Activated CD8-positive, alpha-beta memory T cell treated with anti-CD3 and anti-CD28 coated beads, Interleukin-2, amount 50 U/mL, for 1 hour (primary cell): ENCODE results near the gene GOLGA5.
"Not testable (repeated sequence)": the region's sequence is repeated elsewhere in the genome, so short reads cannot be mapped to it uniquely, and the experiment has no call there.

Experiments
- DNase-seq: peaks from one replicate; pipeline ENCODE4 v3.0.0-alpha.2; 2020; ENCODE audit errors: extremely low read depth

The GOLGA5 gene

DNA sequence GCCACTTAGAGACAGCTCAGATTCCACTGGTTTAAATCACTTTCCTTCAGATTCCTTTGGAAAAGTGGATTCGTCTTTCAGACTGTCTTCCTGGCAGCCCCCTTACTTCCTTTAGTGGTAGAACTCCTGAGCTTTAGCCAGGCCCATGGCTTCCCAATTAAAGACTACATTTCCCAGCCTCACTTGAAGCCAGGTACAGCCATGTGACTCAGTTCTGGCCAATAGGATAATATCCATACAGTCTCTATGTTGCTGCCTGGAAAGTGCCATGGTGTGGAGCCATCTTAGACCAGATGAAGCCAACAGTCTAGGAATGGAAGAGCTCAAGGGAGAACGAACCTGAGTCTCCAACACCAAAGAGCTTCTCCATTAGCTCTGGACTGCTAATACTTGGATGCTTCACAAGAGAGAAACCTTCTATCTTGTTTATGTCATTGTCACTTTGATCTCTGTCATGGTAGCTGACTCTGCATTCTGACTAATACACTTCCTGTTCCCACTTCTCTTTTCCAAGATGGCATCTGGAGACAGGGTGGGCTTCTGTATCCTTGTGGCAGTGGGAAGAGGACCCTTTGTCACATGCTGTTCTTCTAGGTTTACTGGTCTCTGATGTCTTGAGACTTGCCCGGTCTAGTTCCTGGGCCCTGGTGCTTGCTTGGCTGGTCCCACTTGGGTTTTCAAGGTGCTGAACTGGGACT, 15.1 kb upstream of the GOLGA5 start:
- not testable (repeated sequence) for DNase-seq

GRCh38 chr14:92780444-92781232, 13.5 kb upstream of the GOLGA5 start:
- DNase-seq: no peak

- no peak for DNase-seq
Observed at GRCh38 chr14:92781350-92781749, 12.8 kb upstream of the GOLGA5 start.

- no peak for DNase-seq
Observed at GRCh38 chr14:92783813-92784431, 10.2 kb upstream of the GOLGA5 start.

GRCh38 chr14:92785667-92786426, 8.3 kb upstream of the GOLGA5 start:
- DNase-seq: no peak

GRCh38 chr14:92786427-92786756, 7.7 kb upstream of the GOLGA5 start:
- no peak for DNase-seq

DNA sequence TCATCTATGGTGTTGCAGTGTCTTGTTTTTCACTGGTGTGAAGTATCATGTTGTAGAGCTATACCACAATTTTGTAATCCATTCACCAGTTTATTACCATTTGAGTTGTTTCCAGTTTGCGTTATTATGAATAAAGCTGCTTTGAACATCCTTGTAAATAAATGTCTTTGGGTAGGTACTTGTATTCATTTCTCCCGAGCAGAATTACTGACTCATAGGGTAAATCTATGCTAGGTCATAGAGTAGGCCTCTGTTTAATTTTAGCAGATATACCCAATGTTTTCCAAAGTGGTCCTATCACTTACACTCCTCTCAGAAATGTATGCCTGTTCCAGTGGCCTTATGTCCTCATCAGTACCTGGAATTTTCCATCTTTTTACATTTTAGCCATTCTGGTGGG, 6.6 kb upstream of the GOLGA5 start:
- no peak for DNase-seq

DNA sequence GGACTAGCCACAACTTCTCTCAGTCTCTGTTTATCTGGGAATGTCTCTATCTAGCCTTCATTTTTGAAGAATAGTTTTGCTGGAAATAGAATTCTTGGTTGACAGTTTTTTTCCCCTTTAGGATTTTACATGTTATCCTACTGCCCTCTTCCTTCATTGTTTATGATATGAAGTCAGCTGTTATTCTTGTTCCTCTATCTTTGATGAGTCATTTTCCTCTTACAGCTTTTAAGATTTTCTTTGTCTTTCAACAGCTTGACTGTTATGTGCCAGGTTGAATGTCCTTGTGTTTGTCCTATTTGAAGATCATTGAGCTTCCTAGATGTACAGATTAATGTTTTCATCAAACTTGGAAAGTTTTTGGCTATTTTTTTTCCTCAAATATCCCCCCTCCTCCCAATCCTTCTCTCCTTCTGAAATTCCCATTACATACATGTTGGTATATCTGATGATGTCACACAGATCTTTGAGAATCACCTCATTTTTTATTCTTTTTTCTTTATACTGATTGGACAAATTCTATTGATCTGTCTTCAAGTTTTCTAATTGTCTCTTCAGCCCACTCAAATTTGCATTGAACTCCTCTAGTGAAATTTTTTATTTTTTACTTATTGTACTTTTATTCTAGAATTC, 4.5 kb upstream of the GOLGA5 start:
- DNase-seq: no peak

- DNase-seq: no peak
Observed at GRCh38 chr14:92792885-92793284, 1.2 kb upstream of the GOLGA5 start.

GRCh38 chr14:92794547-92794941, 439 bp downstream of the GOLGA5 start:
- no peak for DNase-seq

- DNase-seq: no peak
Observed at GRCh38 chr14:92794961-92795360, 856 bp downstream of the GOLGA5 start.

- DNase-seq: no peak
Observed at GRCh38 chr14:92797935-92798653, 4.0 kb downstream of the GOLGA5 start.

DNA sequence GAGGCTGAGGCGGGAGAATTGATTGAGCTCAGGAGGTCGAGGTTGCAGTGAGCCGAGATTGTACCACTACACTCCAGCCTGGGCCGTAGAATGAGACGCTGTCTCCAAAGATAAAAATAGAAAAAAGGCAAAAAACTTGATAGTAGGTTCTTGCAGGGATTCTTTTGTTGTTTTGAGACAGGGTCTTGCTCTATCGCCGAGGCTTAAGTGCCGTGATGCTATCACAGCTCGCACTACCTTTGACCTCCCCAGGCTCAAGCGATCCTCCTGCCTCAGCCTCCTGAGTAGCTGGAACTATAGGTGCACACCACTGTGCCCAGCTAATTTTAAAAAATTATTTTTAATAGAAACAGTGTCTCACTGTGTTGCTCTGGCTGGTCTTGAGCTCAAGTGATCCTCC, 4.7 kb downstream of the GOLGA5 start:
- no peak for DNase-seq

- DNase-seq: no peak
Observed at GRCh38 chr14:92800012-92800411, 5.9 kb downstream of the GOLGA5 start.

DNA sequence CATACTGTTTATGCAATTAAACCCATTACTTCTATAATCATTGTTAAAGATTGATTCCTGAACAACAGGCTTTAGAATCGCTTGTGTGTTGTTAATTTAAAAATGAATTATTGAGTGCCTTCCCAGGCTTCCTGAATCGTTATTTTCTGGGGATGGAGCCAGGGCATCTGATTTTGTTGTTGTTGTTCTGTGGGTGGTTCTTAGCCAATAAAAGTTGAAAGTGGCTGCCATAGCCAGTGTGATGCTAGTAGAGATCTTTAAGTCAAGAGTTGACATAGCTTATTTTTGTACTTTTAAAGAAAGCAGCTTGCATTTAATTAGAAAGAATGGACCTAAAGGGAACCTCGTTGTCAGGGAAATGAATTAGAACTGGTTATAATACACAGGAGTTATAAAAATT, 6.4 kb downstream of the GOLGA5 start:
- no peak for DNase-seq

- no peak for DNase-seq
Observed at GRCh38 chr14:92801917-92802316, 7.8 kb downstream of the GOLGA5 start.

DNA sequence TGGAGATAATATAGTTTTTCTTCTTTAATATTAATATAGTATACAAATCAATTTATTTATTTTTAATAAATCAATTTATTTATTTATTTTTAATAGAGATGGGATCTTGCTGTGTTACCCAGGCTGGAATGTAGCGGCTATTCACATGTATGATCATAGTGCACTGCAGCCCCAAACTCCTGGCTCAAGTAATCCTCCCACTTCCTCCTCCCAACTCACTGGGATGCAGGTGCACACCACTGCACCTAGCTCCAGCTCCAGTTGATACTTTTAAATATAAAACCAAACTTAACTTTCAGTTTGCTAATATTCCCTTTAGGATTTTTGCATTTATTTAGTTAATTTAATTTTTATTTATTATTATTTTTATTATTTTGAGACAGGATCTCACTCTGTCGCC, 8.6 kb downstream of the GOLGA5 start:
- DNase-seq: no peak

- DNase-seq: no peak
Observed at GRCh38 chr14:92813201-92813600, 19.1 kb downstream of the GOLGA5 start.

DNA sequence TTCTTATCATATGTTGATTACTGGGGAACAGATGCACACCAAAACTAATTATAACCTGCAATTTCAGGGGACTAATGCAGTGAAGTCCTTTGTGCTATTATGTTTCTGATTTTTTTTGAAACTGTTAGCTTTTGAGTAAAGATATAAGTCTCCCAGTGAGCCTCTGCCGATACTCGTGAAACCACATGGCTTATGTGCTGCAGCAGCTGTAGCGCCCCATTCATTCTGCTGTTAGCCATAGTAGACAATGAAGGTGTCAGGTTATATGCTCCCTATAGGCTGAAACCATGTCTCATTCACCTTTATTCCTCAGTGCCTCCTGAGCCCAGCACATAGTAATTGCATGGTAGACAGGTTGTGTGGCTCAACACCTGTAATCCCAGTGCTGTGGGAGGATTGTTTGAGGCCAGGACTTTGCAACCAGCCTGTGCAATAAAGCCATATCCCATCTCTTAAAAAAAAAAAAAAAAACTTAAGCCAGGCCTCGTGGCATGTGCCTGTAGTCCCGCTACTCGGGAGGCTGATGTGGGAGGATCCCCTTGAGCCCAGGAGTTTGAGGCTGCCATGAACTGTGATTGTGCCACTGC, 25.0 kb downstream of the GOLGA5 start:
- no peak for DNase-seq

DNA sequence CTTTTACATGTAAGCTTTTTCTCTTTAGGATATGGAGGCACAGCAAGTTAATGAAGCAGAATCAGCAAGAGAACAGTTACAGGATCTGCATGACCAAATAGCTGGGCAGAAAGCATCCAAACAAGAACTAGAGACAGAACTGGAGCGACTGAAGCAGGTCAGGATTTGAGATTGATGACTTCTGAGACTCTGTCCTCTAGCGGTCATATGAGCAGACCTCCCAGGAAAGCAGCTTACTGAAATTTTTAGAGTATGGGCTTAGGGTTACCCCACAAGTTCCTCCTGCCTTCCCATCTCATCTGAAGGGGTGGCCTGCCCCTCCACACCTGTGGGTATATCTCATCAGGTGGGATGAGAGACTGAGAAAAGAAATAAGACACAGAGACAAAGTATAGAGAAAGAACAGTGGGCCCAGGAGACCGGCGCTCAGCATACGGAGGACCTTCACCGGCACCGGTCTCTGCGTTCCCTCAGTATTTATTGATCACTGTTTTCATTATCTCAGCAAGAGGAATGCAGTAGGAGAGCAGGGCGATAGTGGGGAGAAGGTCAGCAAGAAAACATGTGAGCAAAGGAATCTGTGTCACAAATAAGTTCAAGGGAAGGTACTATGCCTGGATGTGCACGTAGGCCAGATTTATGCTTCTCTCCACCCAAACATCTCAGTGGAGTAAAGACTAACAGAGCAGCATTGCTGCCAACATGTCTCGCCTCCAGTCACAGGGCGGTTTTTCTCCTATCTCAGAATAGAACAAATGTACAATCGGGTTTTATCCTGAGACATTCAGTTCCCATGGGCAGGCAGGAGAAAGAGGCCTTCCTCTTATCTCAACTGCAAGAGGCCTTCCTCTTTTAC, 25.8 kb downstream of the GOLGA5 start:
- DNase-seq: not testable (repeated sequence)
